Hindlimb muscle (tissue), 1 donor: ENCODE measurements around the gene AHCY. TPM values are rescaled to one million over a fixed set of nuclear protein-coding genes. Genes with fewer than 3 reads are reported as not detected.
"Not testable (repeated sequence)": the region's sequence is repeated elsewhere in the genome, so short reads cannot be mapped to it uniquely, and the experiment has no call there.

Experiments used
- DNase-seq: peaks from one replicate; pipeline ENCODE4 v3.0.0-alpha.2; 2013
- polyA plus RNA-seq: library from polyadenylated mRNA; unstranded; fragments of 120-200 nt; gene quantifications from one replicate; pipeline ENCODE4 v1.2.1, GENCODE V29; 2013; ENCODE audit not compliant: insufficient read length

The AHCY gene
- polyA plus RNA-seq: 206 TPM

- peak; percentile 97 for DNase-seq
These were observed at the start of gene AHCY for GRCh38 chr20:34302723-34303533. Gene AHCY, minus strand, starts transcription at chr20:34303355. Its CDS starts 85 bp downstream, at chr20:34303270.

GRCh38 chr20:34350095-34350494 lies 46.9 kb upstream of the AHCY start:
- no peak for DNase-seq

GRCh38 chr20:34347571-34347970 lies 44.4 kb upstream of the AHCY start:
- DNase-seq: no peak

- DNase-seq: not testable (repeated sequence)
These were observed 43.3 kb upstream of the AHCY start for GRCh38 chr20:34346533-34346865.

- DNase-seq: not testable (repeated sequence)
These were observed 42.8 kb upstream of the AHCY start for GRCh38 chr20:34345839-34346532.

- DNase-seq: no peak
These were observed 42.2 kb upstream of the AHCY start for GRCh38 chr20:34345402-34345736.

GRCh38 chr20:34344238-34344637 lies 41.1 kb upstream of the AHCY start:
- no peak for DNase-seq

- no peak for DNase-seq
These were observed 40.5 kb upstream of the AHCY start for GRCh38 chr20:34343458-34344211.

GRCh38 chr20:34341199-34341598 lies 38.0 kb upstream of the AHCY start:
- not testable (repeated sequence) for DNase-seq

GRCh38 chr20:34340726-34341125 lies 37.6 kb upstream of the AHCY start:
- DNase-seq: not testable (repeated sequence)

- no peak for DNase-seq
These were observed 35.0 kb upstream of the AHCY start for GRCh38 chr20:34337982-34338726.

- no peak for DNase-seq
These were observed 34.4 kb upstream of the AHCY start for GRCh38 chr20:34337544-34337943.

- no peak for DNase-seq
These were observed 31.7 kb upstream of the AHCY start for GRCh38 chr20:34334654-34335407.

- DNase-seq: no peak
These were observed 30.6 kb upstream of the AHCY start for GRCh38 chr20:34333786-34334185.

- DNase-seq: no peak
These were observed 29.2 kb upstream of the AHCY start for GRCh38 chr20:34332262-34332920.

GRCh38 chr20:34331838-34332237 lies 28.7 kb upstream of the AHCY start:
- no peak for DNase-seq

- DNase-seq: not testable (repeated sequence)
These were observed 27.8 kb upstream of the AHCY start for GRCh38 chr20:34330861-34331544.

- DNase-seq: no peak
These were observed 25.9 kb upstream of the AHCY start for GRCh38 chr20:34328928-34329677.

GRCh38 chr20:34328207-34328606 lies 25.1 kb upstream of the AHCY start:
- DNase-seq: not testable (repeated sequence)

GRCh38 chr20:34324541-34324940 lies 21.4 kb upstream of the AHCY start:
- no peak for DNase-seq
